Measurements from ENCODE around the gene FAM20A.
"Not testable (repeated sequence)": the region's sequence is repeated elsewhere in the genome, so short reads cannot be mapped to it uniquely, and the experiment has no call there.

Gene FAM20A

GRCh38 chr17:68518063-68518815, 82.9 kb downstream of the FAM20A start:
- Histone ChIP-seq H3K4me2 (no peak overlapping the region), H3K4me3 (IDR thresholded peaks at IDR 0.05; ENCODE audit: insufficient read depth, low read depth, low read length) (no peak overlapping the region), H3K79me2 (ENCODE audit: insufficient read depth, low read depth) (peaks cover 30% of the 10 kb centered on the region), H3K4me1 (ENCODE audit: low read depth, poor library complexity, severe bottlenecking) (peaks cover 16% of the 10 kb centered on the region), H3K27me3 (ENCODE audit: insufficient read depth, low read depth) (no peaks in the 10 kb centered on the region), H3K9ac (no peak overlapping the region), H3K27ac (no peak overlapping the region), H2AFZ (ENCODE audit: low read depth) (no peak overlapping the region), H3K36me3 (ENCODE audit: insufficient read depth) (peaks cover 2% of the 10 kb centered on the region; the same call in 1 of the 2 replicates), H4K20me1 (ENCODE audit: insufficient read depth) (0 out of 2 replicates have a peak, but pooled peaks cover 18% of the 10 kb centered on the region)
- no peak for TF ChIP-seq CTCF (conservative IDR thresholded peaks at IDR 0.05; ENCODE audit: low read depth, low read length)

GRCh38 chr17:68517605-68518004, 83.6 kb downstream of the FAM20A start:
- not testable (repeated sequence) for H3K9ac ChIP-seq; H2AFZ ChIP-seq (ENCODE audit: low read depth); H3K36me3 ChIP-seq (ENCODE audit: insufficient read depth); H3K4me2 ChIP-seq; H3K4me3 ChIP-seq (IDR thresholded peaks at IDR 0.05; ENCODE audit: insufficient read depth, low read depth, low read length); H3K27ac ChIP-seq; H3K27me3 ChIP-seq (ENCODE audit: insufficient read depth, low read depth)
- H3K79me2 ChIP-seq (ENCODE audit: insufficient read depth, low read depth): peaks cover 36% of the 10 kb centered on the region
- H3K4me1 ChIP-seq (ENCODE audit: low read depth, poor library complexity, severe bottlenecking): peaks cover 16% of the 10 kb centered on the region
- 0 out of 2 replicates have a peak, but pooled peaks cover 18% of the 10 kb centered on the region for H4K20me1 ChIP-seq (ENCODE audit: insufficient read depth)

- H2AFZ ChIP-seq (ENCODE audit: low read depth): no peak overlapping the region
- no peak for TF ChIP-seq CTCF (conservative IDR thresholded peaks at IDR 0.05; ENCODE audit: low read depth, low read length)
- 0 out of 2 replicates have a peak, but pooled peaks cover 18% of the 10 kb centered on the region for H4K20me1 ChIP-seq (ENCODE audit: insufficient read depth)
- no peak overlapping the region for H3K4me3 ChIP-seq (IDR thresholded peaks at IDR 0.05; ENCODE audit: insufficient read depth, low read depth, low read length)
- peaks cover 37% of the 10 kb centered on the region for H3K79me2 ChIP-seq (ENCODE audit: insufficient read depth, low read depth)
- no peak overlapping the region for H3K27ac ChIP-seq
- peaks cover 16% of the 10 kb centered on the region for H3K4me1 ChIP-seq (ENCODE audit: low read depth, poor library complexity, severe bottlenecking)
- no peak overlapping the region for H3K9ac ChIP-seq
- H3K36me3 ChIP-seq (ENCODE audit: insufficient read depth): peaks cover 2% of the 10 kb centered on the region; the same call in 1 of the 2 replicates
- H3K4me2 ChIP-seq: no peak overlapping the region
- no peaks in the 10 kb centered on the region for H3K27me3 ChIP-seq (ENCODE audit: insufficient read depth, low read depth)
Observed at GRCh38 chr17:68516732-68517131, 84.4 kb downstream of the FAM20A start.

- H3K4me2 ChIP-seq: peak overlapping the region; percentile 68; the same call in 1 of the 2 replicates
- peaks cover 37% of the 10 kb centered on the region for H3K79me2 ChIP-seq (ENCODE audit: insufficient read depth, low read depth)
- H4K20me1 ChIP-seq (ENCODE audit: insufficient read depth): 0 out of 2 replicates have a peak, but pooled peaks cover 18% of the 10 kb centered on the region
- H3K27ac ChIP-seq: no peak overlapping the region
- TF ChIP-seq CTCF (conservative IDR thresholded peaks at IDR 0.05; ENCODE audit: low read depth, low read length): no peak
- peaks cover 23% of the 10 kb centered on the region for H3K4me1 ChIP-seq (ENCODE audit: low read depth, poor library complexity, severe bottlenecking)
- peaks cover 2% of the 10 kb centered on the region; the same call in 1 of the 2 replicates for H3K36me3 ChIP-seq (ENCODE audit: insufficient read depth)
- no peak overlapping the region for H3K9ac ChIP-seq
- H3K4me3 ChIP-seq (IDR thresholded peaks at IDR 0.05; ENCODE audit: insufficient read depth, low read depth, low read length): no peak overlapping the region
- H3K27me3 ChIP-seq (ENCODE audit: insufficient read depth, low read depth): no peaks in the 10 kb centered on the region
- H2AFZ ChIP-seq (ENCODE audit: low read depth): no peak overlapping the region
Observed at GRCh38 chr17:68514831-68515635, 86.1 kb downstream of the FAM20A start.
